NCI-H2196 (cell line): Measurements from ENCODE around the gene KLHDC4.
A peak's percentile ranks its signal among the peaks of the same experiment; 100 is the strongest.
"Not testable (repeated sequence)": the region's sequence is repeated elsewhere in the genome, so short reads cannot be mapped to it uniquely, and the experiment has no call there.

Experiments used
- DNase-seq: peaks from one replicate; lab custom pipeline; 2025; ENCODE audit not compliant: unreplicated experiment; lab: John Stamatoyannopoulos, UW

The KLHDC4 gene

DNA sequence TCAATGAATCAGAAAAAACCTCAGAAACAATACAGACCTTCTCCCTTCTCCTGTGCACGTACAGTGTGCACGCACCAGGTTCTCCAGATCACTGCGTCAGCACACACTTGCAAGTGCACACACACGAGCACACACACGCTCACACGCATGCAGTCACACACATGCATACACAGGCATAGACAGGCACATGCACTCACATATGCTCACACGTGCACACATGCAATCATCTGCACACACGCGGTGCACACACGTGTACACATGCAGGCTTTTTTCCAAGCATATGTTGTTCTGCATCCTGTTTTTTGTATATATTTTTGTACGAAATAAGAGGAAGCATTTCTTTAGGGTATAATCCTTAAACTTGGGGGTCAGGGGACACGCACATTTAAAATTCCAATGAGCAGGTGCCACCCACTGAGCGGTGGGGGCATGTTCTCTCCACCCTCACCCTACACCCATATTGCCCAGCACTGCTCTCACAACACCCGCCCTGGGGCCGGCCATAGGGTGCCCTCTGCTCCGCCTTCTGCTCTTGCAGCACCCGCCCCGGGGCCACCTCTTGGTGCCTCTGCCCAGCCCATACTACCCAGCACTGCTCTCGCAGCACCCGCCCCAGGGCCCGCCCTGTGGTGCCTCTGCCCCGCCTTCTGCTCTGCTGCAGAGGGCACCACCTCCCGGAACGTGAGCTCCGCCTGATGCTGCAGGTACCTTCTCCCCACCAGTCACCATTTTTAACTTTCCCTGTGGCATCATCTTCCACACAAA is 20.9 kb downstream of the KLHDC4 start:
- DNase-seq: no peak

DNA sequence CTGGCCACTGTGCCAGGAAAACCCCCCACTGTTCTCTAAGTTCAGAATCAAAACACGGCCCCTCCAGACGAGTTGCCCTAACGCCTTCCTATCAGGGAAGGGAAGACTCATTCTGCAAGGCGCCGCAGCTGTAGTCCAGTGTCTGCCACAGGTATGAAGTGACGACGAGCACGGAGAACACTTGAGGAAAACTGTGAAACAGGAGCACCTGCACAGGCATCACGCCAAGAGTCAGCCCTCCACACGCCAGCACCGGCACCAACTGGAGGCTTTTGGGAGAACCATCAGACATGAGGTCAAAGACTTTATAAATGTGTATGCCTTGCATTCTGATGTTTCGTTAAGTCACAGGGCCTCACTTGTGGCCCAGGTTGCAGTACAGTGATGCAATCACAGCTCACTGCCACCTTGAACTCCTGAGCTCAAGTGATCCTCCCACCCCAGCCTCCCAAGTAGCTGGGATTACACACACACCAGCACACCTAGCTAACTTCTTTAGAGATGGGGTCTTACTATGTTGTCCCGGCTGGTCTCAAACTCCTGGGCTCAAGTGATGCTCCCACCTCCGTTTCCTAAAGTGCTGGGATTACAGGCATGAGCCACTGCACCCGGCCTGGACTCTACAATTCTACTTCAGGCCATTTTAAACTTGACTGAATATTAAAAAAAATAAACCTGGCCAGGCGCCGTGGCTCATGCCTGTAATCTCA is 22.9 kb downstream of the KLHDC4 start:
- peak; percentile 36 for DNase-seq

DNA sequence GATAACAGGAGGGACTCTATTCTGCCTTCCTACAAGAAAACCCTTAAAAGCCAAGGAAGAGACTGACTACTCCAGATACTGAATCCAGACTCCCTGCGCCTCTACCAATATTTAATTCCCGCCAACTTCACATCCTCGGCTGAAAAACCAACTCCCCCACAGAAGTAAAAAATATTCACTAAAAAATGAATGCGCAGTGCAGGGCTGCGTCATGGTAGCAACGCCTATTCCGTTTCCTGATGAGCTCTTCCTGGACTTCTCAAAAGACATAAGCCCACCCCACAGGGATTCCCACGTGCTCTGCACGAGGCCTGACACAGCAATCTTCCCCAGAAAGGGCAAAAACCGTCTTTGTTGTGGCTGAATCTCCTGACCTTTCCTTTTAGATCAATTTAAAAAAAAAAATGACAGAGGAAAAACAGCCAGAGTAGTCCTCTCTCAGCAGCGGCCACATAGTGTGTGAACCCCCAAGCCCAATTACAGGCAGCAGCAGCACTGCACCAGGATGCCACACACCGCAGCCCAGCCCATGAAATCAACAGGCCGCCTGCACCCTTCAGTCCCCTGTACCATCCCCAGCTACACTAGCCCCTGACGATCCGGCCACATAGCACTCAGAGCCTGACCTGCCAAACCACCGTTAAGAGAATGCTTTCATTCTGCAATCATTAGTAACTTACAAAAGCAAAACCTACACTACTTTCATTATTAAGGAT is 23.9 kb downstream of the KLHDC4 start:
- DNase-seq: no peak

DNA sequence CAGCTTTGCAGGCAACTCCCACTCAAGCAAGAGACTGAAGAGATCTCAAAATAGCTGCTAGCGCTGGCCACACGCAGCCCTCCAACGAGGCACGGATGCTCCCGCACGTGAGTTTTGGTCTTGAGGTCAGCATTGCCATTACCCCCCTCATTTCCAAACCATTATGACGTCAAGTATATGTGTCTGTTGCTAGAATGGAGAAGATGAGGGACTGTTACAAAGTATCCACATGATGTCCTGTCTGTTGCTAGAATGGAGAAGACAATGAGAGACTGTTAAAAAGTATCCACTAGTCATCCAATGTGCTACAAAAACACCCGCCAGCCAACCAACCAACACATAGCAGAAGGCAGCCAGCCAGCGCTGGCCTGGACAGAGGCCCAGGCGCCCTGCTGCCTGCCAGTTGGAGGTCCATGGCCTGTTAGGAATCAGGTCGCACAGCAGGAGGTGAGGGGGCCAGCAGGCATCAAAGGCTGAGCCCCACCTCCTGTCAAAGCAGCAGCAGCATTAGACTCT is 24.8 kb downstream of the KLHDC4 start:
- no peak for DNase-seq

DNA sequence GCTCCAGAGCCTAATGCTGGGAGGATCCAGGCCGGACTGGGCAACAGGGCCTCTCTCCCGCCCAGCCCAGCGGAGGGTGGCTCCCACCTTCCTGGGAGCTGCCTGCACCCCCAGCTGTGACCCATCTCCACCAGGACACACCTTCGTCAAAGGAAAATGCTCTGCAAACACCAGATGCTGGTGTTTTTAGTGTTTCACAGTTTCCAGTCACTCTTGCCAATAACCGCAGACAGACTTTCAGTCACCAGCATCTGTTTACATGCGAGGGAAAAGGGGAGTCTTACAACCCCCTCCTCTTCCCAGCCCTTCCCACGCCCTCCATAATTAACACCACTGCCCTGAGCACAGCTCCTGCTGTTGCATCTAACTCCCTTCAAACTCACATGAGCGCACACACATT is 25.3 kb downstream of the KLHDC4 start:
- DNase-seq: no peak

DNA sequence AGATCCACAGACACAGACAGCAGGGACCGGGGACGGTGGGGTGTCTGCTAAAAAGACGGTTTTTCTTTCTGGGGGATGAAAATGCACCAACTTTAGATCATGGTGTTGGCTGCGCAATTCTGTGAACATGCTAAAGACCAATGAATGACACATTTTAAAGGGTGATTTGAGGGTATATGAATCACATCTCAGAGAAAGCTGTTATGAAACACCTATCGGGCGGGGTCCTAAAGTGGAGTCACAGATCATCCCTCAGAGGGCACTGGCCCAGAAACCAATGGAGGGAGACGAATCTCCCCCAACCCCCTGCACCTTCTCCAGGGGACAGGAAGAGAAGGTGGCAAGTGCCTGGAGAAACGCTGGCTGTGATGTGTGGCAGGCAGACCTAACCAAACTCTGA is 26.0 kb downstream of the KLHDC4 start:
- DNase-seq: no peak

DNA sequence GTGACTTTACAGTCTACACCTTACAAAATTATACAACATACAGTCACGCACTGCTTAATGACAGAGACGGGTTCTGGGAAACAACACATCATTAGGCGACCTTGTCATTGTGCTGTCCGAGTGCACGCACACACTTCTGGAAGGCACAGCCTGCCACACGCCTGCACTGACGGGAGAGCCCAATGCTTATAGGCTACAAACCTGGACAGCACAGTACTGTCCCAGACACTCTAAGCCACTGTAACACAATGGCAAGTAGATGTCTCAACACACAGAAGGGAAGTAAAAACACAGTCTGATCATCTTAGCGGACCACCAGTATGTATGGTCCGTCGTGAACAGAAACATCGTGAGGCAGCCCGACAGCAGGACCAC is 29.8 kb downstream of the KLHDC4 start:
- no peak for DNase-seq

DNA sequence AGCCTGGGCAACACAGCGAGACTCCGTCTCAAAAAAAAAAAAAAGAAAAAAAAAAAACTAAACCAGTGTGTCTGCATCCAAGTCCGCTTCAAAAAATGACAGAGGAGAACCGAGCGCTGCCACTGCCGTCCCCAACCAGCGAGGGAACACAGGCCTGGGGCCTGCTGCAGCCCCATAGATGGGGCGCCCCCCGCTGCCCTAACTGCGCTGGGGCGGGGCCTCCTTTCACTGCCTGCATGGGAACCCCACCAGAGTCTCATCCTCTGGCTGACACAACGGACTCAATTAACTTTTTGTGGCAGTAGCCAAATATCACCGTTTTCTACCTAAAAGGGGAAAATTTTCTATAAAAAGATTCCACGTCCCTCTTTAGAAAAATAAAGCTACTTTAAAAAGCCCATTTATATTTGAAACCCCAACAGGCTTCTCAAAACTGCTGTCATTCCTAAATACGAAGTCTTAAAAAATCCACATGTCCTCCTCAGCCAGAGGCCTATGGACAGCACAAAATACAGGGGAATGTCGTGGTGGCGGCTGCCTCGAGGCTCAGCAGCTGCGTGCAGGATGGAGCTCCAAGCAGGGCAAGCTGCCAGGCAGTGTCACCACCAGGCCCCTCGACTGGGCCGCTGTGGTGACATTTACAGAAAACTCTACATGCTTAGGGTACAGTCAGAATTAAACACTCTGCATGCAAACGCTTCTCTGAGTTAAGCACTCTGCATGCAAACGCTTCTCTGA is 30.3 kb downstream of the KLHDC4 start:
- no peak for DNase-seq

DNA sequence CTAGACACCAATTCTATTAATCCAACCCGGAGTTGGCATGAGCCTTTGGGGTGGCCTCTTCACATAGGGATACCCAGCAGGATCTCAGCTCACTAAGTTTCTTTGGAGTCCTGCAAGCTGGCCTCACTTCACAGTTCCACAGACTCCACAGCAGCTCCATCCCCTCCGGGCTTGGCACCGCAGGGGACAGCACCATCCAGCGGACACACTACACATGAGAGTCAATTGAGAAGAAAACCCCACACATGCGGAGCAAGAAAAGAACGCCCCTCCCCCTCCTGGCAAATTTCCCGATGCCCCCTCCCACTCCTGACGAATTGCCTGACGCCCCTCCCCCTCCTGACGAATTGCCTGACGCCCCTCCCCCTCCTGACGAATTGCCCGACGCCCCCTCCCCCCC is 31.1 kb downstream of the KLHDC4 start:
- DNase-seq: no peak

DNA sequence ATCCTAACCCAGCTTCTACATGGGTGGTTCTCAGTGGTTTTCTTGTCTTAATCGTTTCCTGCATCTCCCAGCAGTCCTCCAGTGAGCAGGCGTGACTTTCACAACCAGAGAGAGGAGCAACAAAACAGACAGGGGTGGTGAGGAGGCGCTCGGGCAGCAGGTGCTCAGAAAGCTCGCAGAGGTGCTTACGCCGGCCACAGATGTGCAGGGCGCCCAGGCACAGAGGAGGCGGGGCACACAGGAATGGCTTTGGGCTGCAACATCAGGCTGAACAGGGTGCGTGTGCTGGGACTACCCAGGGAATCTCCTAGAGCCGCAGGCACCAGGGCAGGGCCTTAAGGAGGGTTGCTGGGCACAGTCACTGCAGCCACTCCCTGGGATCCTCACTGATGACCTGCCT is 32.6 kb downstream of the KLHDC4 start:
- peak; percentile 3 for DNase-seq

DNA sequence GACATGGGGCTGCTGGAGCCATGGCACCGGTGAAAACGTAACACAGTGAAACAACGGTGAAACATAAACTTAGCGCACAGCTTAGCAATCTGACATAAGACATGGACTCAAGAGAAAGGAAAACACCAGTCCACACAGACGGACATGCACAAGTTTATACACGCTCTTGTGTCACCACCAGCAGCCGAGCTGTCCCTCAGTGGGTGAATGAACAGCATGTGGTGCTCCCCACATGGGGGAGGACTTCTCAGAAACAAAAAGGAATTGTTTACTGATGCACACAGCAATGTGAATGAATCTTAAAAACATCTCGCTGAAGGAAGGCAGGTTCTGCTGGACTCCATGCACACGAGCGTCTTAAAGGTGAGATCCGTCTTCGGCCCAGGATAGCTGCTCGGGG is 34.2 kb downstream of the KLHDC4 start:
- no peak for DNase-seq

DNA sequence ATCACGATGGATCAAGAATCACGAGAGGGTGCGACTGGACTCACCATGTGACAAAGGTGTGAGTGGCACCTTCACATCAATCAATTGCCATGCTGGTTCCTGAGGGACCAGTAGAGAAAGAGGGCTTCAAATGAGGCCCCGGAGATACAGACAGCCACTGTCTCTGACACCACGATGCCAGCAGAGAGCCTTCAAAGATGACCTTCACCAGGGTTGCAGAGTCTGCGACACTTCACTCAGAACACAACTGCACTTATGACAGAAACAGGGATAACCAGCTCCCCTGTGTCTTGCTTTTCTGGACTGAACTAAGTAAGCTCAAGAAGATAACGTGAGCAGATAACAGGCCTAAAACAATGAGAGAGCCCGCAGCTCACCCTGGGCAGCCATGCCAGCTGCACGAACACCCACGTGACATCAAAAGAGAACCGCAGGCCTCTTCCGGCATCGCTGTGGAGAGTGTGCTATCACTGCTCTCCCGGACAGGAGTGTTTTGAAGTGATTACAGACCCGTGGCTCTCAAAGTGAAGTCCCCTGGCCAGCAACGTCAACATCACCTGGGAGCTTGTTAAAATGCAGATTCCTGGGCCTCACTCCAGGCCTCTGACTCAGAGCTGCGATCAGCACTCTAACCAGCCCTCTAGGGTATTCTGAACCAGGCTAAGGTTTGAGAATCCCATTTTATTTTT is 36.4 kb downstream of the KLHDC4 start:
- DNase-seq: no peak

DNA sequence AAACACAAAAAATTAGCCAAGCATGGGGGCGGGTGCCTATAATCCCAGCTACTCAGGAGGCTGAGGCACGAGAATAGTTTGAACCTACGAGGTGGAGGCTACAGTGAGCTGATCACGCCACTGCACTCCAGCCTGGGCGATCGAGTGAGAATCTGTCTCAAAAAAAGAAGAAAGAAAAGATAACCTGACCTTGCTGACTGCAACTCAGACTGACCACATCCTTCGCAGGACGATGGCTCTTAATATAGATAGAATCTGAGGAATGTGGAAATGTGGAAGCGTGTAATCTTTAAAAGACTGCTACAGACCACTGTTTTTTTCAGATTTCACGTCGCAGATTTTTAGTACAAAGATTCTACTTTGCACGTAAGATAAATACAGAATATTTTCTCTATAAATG is 37.8 kb downstream of the KLHDC4 start:
- DNase-seq: no peak

DNA sequence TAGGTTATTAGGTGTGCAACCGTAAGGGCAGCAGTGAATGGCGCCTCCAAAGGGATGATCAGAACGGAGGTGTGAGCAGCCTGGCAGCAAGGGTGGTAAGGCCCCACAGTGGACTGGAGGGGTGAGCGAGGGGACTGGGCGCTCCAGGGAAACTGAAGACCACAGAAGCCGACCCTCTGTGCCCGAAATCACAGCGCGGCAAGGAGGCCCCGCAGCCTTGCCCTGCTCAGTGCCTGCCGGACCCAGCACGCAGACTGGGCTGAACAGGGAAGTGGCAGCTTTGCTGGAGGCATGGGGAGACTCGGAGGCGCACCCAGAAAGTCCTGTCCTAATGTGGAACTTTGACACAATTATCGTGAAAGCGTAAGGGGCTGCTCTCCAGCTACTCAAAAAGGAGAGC is 38.4 kb downstream of the KLHDC4 start:
- no peak for DNase-seq

DNA sequence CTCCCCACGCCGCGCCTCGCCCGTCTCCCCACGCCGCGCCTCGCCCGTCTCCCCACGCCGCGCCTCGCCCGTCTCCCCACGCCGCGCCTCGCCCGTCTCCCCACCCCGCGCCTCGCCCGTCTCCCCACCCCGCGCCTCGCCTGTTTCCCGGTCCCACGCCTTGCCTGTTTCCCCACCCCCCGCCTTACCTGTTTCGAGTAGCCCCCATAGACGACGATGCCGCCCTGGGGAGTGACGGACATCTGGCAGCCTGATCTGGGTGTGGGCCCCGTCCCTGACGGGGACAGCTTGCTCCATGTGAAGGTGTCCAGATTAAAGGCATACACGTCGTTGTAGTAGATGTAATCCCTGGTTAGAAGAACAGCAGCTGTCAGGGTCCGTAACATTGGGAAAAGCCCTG is 39.2 kb downstream of the KLHDC4 start:
- DNase-seq: not testable (repeated sequence)

DNA sequence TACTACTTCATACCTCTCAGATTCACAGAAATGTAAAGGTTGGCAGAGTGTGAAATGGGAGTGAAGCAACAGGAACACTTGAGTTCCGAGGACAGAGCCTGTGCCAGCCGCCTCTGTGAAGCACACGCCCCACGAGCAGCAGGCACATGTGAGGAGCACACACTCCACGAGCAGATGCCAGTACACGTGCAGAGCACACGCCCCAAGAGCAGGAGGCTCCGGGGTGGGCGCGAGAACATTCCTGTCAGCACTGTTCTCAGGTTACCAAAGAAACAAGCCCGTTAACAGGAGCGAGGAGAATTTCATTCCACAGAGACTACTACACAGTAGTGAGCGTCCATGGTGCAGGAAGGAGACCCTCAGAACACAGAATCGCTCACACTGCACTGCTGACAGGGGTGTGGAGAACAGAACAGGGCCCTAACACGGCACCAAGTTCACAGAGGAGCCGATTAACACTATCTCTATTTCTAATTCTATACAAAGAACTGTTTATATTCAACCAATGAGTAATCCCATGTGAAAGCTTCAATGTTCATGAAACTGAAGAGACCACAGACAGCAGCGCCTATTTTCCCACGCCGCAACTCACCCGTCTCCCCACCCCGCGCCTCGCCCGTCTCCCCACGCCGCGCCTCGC is 40.1 kb downstream of the KLHDC4 start:
- DNase-seq: no peak

DNA sequence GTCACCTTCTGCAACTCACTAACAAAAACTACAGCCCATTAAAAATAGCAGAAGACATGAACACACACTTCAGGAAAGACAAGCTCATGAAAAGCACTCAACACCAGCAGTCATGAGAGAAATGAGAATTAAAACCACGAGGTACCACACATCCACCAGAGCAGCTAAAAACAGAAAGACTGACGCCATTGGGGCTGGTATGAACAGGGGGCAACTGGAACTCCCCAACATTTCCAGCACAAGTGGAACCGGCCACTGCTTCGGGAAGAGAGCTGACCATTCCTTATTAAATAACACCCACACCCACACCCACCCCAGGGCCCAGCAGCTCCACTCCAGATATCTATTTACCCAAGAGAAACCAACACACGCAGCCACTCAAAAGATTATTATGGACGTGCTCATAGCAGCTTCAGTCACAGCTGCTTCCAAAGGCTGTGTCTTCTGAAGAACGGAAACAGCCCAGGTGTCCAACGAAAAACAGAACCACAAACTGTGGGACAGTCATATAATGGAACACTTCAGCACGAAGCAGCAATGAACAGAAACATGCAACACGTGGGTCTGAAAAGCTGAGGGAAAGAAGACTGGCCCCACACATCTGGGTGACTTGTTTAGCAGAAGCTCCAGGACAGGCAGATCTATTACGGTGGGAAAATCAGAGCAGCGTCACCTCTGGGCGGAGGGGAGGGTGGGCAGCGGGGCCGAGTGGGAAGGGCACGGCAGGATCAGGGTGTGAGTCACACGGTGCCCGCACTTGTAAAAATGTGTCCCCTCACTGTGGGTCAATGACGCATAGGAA is 41.1 kb downstream of the KLHDC4 start:
- DNase-seq: no peak

DNA sequence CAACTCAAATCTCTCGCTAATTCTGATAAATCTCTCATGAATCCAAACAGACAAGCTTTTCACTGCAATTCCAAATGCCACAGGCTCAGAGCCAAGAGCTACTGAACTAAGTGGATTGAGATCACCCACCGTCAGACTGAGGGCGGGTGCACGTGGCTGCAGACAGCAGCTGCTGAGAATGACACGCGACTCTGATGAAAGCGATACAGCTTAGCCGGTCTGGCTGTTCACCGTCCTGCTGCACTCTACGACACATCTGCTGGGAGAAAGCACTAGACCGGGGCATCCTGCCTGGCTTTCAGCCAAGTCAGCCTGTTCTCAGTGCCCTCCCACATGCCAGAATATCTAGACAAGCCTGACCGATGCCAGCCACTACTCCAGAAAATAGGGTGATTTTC is 42.6 kb downstream of the KLHDC4 start:
- peak; percentile 82 for DNase-seq

DNA sequence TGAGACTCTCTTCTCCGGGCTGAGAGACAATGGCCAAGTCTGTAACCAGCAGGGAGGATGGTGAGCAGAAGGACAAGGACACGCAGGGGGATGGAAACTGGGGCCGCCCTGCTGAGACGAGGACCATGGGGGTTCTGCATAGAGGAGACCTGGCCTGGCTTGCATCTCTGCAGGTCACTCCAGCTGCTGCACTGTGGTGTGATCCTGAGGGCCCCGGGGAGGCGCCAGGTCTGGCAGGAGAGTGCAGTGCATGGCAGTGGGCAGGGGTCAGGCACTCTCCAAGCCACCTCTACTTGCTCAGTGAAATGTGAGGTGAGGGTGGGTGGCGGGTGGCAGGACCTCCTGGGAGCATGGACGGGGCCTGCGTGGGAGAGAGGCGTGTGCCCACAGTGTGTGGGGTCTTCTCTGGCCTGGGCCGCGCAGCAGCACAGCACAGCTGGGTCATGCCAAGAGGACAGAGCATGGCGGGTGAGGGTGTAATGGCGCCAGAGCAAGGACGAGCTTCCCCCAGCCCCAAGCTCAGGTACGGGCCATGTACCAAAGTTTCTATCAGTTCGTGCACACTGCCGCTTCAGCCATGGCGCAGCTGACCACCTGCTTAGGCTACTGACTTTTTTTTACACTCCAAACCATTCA is 43.1 kb downstream of the KLHDC4 start:
- no peak for DNase-seq
